NCI-H2171 treated with DMSO at 0.1 percent for 48 hours (cell line): ENCODE results near the gene SLC8B1.

Source experiments
- DNase-seq: peaks from one replicate; lab custom pipeline; 2025; lab: John Stamatoyannopoulos, UW

The SLC8B1 gene

GRCh38 chr12:113295886-113296556 is 38.9 kb downstream of the SLC8B1 start:
- no peak for DNase-seq

DNA sequence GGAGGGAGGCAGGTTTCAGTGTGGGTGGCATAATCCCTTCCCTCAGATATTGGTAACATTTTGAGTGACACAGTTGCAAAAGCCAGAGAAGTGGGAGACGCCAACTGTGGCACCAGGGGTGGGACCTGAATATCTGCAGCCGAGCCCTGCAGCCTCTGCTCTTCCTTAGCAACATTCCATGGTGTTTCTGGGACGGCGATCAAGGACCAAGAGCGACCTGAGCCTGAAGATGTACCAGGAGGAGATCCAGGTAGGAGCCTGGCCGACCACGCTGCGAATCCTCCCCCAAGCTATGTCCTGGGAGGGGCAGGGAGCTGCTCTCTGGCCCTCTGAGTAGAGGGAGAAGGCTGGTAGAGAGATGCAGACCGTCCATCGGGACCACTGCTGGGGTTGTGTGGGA is 41.8 kb downstream of the SLC8B1 start:
- DNase-seq: no peak

- DNase-seq: no peak
These were observed 42.4 kb downstream of the SLC8B1 start for GRCh38 chr12:113292547-113292946.

DNA sequence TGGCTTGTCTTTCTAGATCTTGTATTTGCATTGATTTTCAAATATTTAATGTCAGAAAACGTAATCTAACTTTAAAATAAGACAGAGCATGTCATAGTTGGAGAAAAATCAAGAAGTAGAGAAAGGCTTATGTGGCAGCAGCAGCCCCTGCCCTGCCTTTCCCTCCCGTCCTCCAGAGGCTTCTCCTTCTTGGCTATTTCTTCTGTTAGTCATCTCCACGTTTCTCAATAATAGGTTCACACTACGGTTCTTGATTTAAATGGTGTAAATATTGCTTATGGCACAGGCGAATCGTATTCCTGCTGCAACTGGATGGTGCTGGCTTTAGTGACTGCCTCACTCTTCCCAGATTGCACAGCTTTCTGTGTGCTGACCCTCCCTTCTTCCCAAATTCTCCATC is 42.8 kb downstream of the SLC8B1 start:
- no peak for DNase-seq

- no peak for DNase-seq
These were observed 43.3 kb downstream of the SLC8B1 start for GRCh38 chr12:113291586-113291985.

DNA sequence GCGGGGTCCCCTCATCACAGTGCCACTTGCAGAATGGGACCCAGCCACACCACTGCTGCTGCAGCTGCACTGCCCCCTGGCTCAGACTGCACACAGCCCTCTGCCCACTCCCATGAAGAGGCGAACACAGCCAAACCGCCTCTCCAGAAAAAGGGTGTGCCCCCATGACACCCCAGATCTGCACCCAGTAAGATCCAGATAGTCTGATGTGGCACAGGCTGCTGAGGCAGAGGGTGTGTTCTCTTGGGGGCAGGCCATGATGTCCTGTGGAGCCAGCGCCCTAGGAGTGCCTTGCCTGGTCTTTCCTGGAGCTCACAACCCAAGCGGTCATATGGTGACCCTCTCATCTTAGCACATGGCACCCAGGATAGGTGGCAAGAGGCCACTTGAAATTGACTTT is 44.4 kb downstream of the SLC8B1 start:
- DNase-seq: no peak

DNA sequence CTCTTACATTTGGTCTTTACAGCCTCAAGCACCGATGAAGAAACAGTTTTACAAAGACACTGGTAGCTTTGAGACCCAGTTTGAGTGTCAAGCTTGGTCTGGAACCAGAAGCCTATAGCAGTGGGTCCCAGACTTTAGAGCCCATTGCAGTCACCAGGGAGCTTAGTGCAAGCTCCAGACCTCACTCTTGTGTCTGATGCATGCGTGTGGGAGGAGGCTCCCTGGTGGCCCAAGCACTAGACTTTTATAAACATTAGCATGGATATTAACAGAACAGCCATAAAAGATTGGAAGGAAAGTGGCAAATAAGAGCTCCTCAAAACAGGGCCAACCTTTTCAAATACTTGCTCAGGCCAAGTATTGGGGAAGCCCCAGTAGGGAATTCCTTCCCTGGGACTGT is 45.5 kb downstream of the SLC8B1 start:
- DNase-seq: no peak

- no peak for DNase-seq
These were observed 47.0 kb downstream of the SLC8B1 start for GRCh38 chr12:113287899-113288282.

DNA sequence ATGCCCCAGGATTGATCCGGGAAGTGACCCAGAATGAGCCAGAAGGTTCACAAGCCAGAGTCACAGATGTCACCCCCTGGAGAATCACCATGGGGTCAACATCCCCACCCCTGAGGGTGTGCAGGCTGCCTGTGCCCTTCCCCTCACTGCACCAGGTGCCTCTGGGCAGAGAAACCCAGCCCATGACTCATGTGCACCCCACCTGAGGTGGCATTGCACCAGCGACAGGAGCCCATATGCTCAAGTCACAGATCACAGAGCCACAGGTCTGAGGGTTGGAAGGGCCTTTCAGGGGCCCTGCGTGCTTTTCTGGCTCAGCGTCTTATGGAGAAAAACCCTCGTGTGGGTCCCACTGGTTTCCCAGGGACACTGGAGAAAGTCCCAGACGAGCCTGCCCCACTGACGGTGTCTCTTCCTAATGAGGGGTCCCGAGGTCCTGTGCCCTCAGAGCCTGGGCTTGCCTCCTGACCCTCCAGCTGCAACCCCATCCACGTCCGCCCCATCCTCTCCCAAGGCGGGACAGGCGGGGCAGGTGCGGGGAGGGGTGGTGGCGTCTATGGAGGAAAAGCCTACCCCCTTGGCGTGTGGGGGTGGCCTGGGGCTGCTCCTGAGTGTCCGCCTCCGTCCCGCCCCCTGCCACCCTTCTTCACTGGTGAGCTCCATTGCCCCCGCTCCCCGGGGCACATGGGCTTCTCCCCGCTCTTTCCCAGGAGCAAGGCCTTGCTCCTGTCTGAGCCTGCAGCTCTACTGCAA is 47.6 kb downstream of the SLC8B1 start:
- DNase-seq: no peak

- no peak for DNase-seq
These were observed 48.2 kb downstream of the SLC8B1 start for GRCh38 chr12:113286712-113287111.

GRCh38 chr12:113285679-113286610 is 49.0 kb downstream of the SLC8B1 start:
- DNase-seq: no peak

DNA sequence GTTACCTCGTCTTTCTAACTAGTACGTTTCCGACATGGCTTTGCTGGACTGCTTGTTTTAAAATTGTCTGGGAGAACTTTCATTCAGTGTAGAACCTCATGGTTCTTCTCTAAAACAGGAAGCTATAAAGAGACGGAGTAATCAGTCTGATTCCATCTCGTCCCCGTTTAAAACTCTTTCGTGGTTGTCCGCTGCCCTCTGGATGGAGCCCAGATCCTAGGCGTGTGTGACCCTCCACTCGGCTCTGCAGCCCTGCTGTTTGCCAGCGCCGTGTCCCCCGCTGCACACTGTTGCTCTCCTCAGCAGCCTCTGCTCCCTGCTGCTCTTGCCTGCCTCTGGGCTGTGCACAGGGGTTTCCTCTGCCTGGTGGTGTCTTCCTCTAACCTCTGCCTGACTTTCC is 50.2 kb downstream of the SLC8B1 start:
- DNase-seq: no peak

GRCh38 chr12:113278633-113279032 is 56.3 kb downstream of the SLC8B1 start:
- DNase-seq: no peak

- no peak for DNase-seq
These were observed 56.8 kb downstream of the SLC8B1 start for GRCh38 chr12:113278141-113278540.

- DNase-seq: no peak
These were observed 57.4 kb downstream of the SLC8B1 start for GRCh38 chr12:113277511-113277910.

GRCh38 chr12:113276946-113277500 is 57.9 kb downstream of the SLC8B1 start:
- no peak for DNase-seq

DNA sequence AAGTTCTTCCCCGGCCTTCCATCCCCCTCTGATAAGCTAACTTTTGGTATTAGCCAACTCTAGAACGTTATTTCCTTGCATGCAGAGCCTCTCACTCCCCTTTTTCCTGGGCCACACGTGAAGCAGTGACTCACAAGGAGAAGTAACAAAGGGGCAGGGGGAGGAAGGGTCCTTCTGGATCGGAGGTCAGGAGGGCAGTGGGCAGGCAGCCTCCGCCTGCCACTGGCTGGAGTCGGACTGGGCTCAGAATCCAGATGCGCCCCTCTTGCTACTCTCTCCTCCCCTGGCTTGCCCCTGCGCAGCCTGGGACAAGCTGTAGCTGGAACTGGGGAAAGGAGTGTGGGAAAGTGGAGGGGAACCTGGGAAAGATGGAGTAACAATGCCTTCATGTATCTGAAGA is 58.6 kb downstream of the SLC8B1 start:
- no peak for DNase-seq

GRCh38 chr12:113274848-113275247 is 60.1 kb downstream of the SLC8B1 start:
- DNase-seq: no peak

- DNase-seq: no peak
These were observed 61.7 kb downstream of the SLC8B1 start for GRCh38 chr12:113273053-113273725.

DNA sequence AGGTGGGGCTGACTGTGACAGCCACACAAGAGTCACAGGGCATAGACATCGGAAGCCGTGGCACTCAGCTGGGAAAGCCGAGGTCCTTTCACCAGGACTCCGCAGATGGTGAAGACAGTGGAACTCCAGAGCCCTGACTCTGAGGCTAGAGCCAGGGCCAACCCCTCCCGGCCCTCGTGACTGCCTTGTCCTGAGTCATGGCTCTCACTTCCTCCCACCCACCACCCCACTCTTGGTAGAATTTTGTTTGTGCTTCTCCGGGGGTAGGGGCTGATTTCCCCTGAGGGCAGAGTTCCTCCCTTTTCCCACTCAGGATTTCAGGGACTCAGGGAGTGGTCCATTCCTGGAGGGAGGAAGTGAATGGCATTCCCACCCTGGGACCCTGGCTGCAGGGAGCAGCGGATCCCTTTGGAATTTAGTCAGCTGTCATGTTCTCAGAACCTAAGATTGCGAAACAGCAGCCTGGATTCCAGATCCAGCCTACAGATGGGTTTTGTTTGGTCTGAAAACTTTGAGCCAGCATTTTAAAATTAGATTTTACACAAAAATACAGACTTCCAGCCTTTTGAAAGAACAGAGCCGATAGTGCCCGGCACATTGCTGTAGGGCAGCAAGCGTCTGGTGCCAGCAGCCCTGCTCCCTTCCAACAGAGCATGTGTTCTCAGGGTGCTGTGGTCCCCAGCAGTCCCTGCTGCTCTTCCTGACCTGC is 62.9 kb downstream of the SLC8B1 start:
- DNase-seq: no peak

GRCh38 chr12:113271466-113271852 is 63.5 kb downstream of the SLC8B1 start:
- DNase-seq: no peak
